Activated CD8-positive, alpha-beta memory T cell treated with anti-CD3 and anti-CD28 coated beads for 48 hours (primary cell): ENCODE data around the gene MFAP1.
"Not testable (repeated sequence)": the region's sequence is repeated elsewhere in the genome, so short reads cannot be mapped to it uniquely, and the experiment has no call there.

Source experiments
- DNase-seq, 3 experiments: peaks; one replicate each; pipeline ENCODE4 v3.0.0-alpha.2; 2020; ENCODE audit warnings: low read depth in 2 of 3, low spot score in 2 of 3

MFAP1 gene, protein sequence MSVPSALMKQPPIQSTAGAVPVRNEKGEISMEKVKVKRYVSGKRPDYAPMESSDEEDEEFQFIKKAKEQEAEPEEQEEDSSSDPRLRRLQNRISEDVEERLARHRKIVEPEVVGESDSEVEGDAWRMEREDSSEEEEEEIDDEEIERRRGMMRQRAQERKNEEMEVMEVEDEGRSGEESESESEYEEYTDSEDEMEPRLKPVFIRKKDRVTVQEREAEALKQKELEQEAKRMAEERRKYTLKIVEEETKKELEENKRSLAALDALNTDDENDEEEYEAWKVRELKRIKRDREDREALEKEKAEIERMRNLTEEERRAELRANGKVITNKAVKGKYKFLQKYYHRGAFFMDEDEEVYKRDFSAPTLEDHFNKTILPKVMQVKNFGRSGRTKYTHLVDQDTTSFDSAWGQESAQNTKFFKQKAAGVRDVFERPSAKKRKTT

DNA sequence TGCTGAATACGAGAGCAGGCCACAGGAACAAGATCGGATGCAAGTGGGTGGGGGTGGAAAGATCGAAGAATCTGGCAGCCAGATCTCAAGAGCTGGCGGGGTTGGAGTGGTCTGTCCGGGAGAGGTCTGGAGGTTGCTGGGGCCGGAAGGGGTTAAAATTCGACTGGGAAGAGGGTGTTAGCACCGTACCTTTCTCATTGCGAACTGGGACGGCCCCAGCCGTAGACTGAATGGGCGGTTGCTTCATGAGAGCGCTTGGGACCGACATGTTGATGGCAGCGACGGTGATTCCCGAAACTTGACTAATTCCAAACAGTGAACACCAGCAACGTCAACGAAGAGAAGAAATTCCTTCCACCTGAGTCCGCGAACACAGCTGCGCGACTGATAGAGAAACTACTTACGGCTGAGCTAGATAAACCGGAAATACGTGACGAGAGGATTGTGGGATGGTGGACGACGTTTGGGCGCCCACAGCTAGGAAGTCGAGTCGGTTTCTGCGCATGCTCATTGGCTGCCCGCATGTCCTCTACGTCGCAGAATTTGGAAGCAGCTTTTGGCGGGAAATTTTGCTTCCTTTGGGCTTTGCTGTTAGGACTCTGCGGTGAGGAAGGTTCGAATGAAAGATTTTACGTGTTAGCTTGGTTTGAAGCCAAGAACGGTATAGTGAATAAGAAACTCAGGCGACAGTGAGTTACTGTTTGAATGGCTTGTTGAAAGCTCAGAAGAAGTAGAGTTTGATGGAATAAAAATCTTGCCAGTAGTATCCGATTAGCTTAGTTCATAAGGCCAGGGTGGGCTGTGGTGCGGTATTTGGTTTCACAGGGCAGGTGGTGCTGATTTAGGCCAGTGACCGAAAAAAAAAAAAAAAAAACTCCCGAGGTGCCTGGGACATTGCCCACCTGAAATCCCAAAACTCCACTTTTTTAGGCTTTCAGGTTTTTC, at the start of gene MFAP1:
MFAP1 (minus strand) TSS at position 389 of the 945 bp plus-strand sequence; CDS start at position 268, 121 bp downstream.
- peak; percentile 50 to 82 (median 80) for DNase-seq

DNA sequence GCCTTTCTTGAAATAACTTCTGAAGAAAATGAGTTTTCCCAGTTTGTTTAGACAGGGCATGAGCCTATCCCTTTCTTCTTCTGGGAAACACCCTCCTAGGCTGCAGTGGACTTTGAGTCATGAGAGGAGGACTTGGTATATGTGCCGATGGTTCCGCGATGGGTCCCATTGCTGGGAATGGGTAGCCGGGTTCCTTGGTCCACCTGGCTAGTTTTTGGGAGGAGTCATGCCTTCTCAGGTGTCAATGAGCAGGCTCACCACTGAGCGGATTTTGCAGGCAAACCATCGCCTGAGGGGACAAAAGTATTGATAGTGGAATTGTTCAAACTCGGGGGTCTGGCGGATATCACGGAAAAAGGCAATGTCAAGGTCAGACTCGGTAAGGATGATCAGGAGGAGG, 49.2 kb upstream of the MFAP1 start:
- no peak for DNase-seq

DNA sequence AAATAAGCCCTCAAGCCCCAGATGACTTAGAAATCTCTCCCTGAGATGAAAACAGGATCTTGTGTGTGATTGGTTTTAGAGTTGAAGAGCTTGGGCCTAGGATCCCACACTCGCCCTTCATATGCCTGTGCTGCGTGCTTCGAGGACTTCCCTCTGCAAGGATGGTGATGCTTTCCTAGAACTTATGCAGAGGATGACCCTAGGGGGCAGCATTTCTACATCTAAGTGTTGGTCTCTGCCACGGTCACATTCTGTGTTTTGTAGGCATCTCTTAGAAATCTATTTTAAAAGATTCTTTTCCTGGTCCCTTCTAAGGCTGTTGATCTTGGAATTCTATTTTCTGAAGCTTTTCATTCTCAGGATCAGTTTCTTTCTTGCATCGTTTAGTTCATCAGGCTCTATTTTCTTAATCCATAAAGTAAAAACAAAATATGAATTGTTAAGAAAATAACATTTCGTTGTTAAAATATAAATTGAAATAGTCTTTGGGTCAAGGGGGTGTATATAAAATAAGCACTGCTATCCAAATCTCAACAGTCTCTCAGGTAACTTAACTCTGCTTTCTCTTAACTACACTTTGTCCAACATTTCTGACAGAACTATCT, 48.0 kb upstream of the MFAP1 start:
- no peak for DNase-seq

DNA sequence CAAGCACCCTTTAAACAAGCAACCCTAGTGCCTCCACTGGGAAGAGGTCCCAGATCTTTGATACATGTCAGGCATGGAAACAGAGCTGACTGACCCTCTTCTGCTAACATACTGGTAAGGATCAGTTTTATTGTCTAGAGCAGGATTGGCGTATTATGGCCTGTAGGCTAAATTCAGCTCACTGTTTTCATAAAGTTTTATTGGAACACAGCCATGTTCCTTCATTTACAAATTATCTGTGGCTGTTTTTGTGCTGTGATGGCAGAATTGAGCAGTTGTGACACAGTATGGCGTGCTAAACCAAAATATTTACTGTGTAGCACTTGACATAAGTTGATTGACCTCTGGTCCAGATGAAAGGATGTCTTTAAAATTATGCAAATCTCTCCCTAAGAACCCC, 47.3 kb upstream of the MFAP1 start:
- no peak for DNase-seq

DNA sequence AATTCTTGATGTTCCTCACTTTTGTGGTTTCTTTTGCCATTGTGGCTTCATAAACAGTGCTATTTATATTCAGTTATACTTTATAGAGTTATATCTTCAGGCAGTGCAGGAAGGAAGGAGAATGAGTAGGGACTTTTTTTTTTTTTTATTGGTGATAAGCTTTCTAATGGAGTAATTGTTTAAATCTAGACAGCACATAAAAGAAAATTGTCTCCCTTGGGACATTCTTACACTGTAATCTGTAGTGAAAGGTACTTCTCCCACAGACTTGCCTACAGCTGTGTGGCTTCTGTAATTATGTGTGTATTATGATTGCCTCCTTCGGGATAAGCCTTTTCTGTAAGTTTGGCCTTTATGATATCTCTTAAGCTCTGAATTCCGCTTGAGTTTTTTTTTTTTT, 43.9 kb upstream of the MFAP1 start:
- no peak for DNase-seq

DNA sequence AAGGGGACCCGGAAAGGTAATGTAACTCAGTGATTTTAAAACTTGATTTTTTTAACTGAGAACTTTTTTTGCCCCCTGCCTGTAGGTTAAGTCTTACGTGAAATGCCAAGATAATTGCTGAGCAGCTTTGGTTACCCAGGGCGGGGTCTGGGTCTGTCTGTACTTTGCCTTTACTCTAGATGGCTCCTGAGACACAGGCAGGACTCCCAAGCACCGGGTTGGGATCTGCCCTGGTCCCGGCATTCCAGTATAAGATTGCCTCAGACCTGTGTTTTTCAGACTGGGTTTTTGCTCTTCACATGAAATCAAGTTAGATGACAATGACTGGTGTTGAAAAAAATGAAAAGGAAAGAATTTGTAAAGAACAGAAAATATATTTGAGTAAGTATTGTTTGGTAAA, 42.6 kb upstream of the MFAP1 start:
- no peak for DNase-seq

DNA sequence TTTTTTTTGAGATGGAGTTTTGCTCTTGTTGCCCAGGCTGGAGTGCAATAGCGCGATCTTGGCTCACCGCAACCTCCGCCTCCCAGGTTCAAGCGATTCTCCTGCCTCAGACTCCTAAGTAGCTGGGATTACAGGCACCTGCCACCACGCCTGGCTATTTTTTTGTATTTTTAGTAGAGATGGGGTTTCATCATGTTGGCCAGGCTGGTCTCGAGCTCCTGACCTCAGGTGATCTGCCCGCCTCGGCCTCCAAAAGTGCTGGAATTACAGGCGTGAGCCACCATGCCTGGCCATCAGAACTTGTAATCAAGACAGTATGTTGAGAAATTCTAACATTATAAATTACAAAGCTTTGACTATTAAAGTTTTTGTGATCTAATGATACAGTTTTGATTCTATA, 42.1 kb upstream of the MFAP1 start:
- DNase-seq, result not testable (repeated sequence)

DNA sequence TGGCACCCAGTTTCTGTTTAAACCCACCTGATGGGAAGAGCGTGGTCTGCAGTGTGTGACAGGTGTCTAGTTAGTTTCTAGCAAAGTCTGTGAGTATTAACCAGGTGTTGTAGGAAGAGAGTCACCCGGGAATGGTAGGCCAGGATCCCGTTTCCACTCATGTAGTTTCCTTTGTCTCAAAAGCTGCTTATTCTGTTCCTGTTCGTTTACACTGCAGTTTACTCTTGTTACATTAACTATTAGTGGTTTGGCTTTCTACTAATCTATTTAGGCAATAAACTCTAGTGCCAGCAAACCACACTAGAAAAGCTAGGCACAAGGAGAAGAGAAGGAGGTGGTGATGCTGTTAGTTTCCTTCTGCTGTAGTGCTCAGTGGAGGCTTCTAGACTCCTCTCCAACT, 35.1 kb upstream of the MFAP1 start:
- no peak for DNase-seq

DNA sequence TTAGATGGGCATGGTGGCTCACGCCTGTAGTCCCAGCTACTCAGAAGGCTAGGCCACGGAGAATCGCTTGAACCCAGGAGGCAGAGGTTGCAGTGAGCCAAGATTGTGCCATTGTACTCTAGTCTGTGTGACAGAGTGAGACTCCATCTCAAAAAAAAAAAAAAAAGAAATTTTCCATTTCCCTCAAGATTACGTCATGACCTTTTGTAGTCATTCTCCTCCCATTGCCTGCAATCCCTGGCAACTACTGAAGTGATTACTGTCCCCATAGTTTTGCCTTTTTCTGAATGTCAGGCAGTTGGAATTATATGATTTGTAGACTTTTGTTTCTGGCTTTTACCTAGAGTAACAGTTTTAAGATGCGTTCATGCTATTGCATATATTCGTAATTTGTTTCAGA, 30.3 kb upstream of the MFAP1 start:
- DNase-seq, result no peak

DNA sequence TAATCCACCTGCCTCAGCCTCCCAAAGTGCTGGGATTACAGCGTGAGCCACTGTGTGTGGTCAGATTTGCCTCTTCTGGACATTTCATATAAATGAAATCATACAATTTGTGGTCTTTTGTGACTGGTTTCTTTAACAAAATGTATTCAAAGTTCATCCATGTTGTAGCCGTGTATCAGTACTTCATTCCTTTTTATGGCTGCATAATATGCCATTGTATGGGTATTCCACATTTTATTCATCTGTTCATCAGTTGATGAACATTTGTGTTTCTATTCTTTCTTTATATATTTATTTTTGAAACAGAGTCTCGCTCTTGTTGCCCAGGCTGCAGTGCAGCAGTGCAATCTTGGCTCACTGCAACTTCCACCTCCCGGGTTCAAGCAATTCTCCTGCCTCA, 28.1 kb upstream of the MFAP1 start:
- no peak for DNase-seq

DNA sequence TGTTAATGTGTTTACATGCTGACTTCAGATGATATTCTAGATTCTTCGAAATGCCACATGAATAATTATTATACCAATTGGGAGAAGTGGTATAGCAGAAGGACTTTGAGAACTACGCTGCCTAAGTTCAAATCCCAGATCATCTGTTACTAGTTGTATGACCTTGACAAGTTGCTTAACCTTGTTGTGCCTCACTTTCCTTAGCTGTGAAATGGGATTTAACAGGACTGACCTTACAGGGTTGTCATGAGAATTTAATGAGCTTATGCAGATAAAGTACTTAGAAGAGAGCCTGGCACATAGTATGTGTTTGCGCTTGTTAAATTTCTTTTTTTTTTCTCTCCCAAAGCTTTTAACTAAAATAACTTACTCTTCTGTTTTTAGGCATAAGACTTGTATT, 26.8 kb upstream of the MFAP1 start:
- no peak for DNase-seq

DNA sequence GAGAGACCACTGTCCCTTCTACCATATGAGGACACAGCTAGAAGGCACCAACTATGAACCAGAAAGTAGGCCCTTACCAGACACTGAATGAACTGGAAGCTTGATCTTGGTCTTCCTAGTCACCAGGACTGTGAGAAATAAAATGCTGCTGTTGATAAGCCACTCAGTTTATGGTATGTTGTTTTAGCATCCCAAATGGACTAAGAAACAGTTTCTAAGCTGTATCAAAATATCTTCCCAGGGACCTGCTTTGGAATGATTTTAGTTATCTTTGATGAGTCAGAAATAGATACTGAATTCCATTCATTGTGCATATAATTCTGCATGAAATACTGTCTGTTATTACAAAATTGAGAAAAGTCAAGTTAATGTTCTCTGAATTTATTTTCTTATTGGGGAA, 20.9 kb upstream of the MFAP1 start:
- DNase-seq, result no peak

DNA sequence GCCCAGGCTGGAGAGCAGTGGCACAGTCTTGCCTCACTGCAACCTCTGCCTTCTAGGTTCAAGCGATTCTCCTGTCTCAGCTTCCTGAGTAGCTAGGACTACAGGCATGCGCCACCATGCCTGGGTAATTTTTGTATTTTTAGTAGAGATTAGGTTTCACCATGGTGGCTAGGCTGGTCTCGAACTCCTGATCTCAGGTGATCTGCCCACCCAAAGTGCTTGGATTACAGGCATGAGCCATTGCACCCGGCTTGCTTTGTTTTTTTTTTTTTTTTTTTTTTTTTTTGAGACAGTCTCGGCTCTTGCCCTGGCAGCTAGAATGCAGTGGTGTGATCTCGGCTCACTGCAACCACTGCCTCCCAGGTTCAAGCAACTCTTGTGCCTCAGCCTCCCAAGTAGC, 8.0 kb upstream of the MFAP1 start:
- not testable (repeated sequence) for DNase-seq

DNA sequence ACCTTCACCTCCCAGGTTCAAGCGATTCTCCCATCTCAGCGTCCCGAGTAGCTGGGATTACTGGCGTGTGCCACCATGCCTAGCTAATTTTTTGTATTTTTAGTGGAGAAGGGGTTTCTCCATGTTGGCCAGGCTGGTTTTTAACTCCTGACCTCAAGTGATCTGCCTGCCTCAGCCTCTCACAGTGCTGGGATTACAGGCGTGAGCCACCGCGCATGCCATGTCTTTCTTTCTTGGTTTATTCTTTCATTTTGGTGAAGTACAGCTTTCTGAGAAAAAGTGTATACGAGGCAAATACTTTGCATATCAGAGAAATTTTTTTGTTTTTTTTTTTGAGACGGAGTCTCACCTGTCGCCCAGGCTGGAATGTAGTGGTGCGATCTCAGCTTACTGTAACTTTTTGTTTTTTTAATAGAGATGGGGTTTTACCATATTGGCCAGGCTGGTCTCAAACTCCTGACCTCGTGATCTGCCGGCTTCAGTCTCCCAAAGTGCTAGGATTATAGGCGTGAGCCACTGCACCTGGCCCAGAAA, 7.1 kb upstream of the MFAP1 start:
- DNase-seq, result not testable (repeated sequence)

DNA sequence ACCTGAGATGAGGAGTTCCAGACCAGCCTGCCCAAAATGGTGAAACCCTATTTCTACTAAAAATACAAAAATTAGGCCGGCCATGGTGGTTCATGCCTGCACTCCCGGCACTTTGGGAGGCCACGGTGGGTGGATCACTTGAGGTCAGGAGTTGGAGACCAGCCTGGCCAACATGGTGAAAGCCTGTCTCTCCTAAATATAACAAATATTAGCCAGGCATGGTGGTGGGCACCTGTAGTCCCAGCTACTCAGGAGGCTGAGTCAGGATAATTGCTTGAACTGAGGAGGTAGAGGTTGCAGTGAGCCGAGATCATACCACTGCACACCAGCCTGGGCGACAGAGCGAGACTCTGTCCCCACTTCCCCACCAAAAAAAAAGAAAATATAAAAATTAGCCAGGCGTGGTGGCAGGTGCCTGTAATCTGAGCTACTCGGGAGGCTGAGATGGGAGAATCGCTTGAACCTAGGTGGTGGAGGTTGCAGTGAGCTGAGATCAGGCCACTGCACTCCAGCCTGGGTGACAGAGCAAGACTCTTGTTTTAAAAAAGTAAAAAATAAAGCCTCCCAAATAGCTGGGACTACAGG, 6.3 kb upstream of the MFAP1 start:
- not testable (repeated sequence) for DNase-seq

DNA sequence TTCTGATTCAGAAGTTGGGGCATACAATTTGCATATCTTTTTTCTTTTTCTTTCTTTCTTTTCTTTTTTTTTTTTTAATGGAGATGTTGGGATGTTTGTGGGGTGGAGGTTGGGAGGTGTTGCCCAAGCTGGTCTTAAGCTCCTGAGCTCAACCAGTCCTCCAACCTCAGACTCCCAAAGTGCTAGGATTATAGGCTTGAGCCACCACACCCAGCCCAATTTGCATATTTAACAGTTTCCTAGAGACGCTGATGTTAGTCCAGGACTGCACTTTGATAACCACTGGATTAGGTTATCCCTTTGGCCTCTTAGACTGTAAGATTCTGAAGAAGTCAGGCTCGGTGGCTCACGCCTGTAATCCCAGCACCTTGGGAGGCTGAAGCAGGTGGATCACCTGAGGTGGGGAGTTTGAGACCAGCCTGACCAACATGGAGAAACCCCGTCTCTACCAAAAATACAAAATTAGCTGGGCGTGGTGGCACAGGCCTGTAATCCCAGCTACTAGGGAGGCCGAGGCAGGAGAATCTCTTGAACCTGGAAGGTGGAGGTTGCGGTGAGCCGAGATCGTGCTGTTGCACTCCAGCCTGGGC, 5.6 kb upstream of the MFAP1 start:
- not testable (repeated sequence) for DNase-seq

DNA sequence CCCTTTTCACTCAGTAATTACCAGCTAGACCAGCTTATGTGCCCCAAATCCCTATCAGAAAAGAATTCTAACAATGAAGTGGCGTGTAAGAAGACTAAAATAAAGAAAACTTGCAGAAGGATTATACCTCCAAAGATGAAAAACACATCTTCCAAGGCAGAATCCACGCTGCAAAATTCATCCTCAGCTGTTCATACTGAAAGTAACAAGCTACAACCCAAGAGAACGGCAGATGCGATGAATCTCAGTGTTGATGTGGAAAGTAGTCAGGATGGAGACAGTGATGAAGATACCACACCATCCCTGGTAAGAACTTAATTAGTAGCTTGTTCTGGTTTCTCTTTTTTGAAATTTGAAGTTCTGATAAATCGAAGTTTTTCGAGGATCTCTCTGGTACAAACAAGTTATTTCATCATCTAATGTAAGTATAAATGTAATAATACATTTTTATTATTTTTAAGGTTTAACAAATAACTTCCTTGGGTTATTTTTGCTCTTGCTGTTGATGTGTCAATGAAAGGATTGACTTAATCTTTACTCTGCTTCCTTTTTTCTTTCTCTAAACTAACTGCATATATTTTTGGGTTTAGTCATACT, 3.7 kb upstream of the MFAP1 start:
- no peak for DNase-seq

DNA sequence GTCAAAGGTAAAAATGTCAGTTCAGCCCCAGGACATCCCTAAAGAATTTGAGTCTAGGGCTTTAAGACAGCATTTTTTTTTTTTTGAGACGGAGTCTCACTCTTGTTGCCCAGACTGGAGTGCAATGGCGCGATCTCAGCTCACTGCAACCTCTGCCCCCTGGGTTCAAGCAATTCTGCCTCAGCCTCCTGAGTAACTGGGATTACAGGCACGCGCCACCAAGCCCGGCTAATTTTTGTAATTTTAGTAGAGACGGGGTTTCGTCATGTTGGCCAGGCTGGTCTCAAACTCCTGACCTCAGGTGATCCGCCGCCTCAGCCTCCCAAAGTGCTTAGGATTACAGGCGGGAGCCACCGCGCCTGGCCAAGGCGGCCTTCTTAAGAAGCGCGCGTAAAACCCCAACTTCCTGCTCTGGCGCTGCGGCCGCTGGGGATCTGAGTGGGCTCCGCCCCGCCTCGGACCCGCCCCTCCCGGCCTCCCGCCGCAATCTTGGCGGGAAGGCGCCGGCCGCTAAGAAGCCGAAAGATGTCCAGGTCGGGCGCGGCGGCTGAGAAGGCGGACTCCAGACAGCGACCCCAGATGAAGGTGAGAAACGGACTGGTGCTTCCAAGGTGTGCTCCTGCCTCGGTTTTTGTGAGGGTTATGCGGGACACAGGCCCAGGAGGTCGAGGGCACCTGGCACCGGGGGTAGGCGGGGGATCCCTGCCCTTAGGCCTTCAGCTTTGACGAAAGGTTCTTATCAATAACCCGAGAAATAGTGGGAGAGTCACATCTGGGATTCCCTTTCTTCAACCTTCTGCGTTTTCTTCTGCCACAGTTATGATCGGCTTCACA, 2.2 kb upstream of the MFAP1 start, which contains the start of gene WDR76:
WDR76 (plus strand) TSS at position 495 of the 834 bp plus-strand sequence; CDS start at position 526, 31 bp downstream.
- DNase-seq, result peak; percentile 60 to 72 (median 67)

DNA sequence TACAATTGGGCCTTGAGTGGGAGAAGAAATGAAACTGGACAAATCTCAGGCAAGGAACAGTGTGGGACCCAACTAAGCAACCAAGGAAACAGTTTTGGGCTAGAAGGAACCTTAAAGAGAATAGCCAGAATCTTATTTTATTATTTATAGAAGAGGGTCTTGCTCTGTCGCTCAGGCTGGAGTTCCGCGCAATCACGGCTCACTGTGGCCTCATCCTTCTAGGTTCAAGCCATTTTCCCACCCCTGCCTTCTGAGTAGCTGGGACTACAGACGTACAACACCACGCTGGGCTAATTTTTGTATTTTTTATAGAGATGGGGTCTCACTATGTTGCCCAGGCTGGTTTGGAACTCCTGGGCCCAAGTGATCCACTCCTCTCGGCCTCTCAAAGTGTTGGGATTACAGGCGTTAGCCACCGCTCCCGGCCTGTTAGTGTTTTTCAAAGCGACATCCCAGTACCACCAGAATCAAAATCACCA, 1.6 kb upstream of the MFAP1 start:
- no peak for DNase-seq
